ENCODE data around the gene ZNF138.
"Not testable (repeated sequence)": the region's sequence is repeated elsewhere in the genome, so short reads cannot be mapped to it uniquely, and the experiment has no call there.

The ZNF138 gene

DNA sequence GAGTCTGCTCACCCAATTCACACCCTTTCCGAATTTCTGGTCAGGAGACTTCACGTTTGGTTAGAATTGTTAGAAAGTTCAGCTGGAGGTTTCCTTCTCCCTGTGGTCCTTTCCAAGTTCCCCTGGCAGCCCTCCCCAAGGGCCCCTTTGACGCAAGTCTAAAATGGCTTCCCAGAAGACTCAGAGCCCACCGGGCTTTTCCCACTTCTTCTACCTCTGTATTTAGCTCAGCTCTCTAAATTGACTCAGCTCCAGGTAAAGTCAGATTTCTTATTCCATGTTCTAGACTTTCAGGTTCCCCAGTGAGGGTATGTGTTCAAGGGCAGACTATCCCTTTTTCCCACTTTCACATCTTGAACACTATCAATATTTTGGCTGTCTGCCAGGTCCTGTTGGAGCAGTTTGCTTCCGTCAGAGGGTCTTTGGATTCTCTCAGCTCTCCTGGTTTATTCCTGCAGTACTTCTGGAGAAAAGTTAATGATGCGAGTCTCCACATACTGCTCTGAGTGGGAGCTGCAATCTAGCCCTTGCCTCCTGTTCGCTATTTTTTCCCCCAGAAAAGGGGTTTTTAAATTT, 55.8 kb downstream of the ZNF138 start:
- Histone ChIP-seq H3K36me3 (ENCODE audit: insufficient read depth, low read length) (no peaks in the 10 kb centered on the region), H3K9ac (ENCODE audit: insufficient read length) (no peak overlapping the region), H3K27ac (no peak overlapping the region), H3K4me3 (no peak overlapping the region), H3K9me3 (ENCODE audit: low read depth, low read length) (no peaks in the 10 kb centered on the region)
- no peak for TF ChIP-seq POLR2AphosphoS5 (IDR thresholded peaks at IDR 0.05; ENCODE audit: borderline replicate concordance, low read depth, low read length)
- TF ChIP-seq FOXP2 (optimal IDR thresholded peaks at IDR 0.05; ENCODE audit: control extremely low read depth, extremely low read length, insufficient read depth): no peak
- TF ChIP-seq EZH2 (IDR thresholded peaks at IDR 0.05): no peak
- DNase-seq (ENCODE audit: low read depth, low spot score): no peak

DNA sequence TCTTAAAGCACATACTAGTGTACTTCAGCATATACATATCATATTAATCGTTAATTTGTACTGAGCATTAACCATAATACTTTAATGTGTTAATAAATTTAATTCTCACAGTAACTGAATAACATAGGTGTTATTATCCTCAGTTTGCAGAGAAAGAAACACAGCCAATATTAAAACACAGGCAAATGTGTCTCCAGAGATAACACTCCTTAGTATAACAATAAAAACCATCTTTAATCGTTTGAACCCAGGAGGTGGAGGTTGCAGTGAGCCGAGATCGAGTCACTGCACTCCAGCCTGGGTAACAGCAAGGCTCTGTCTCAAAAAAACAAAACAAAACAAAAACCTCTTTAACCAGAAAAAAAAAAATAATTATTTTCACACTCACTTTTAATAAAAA, 59.5 kb downstream of the ZNF138 start:
- Histone ChIP-seq H3K4me3 (no peak overlapping the region), H3K9me3 (ENCODE audit: low read depth, low read length) (no peaks in the 10 kb centered on the region), H3K9ac (ENCODE audit: insufficient read length) (no peak overlapping the region), H3K36me3 (ENCODE audit: insufficient read depth, low read length) (no peaks in the 10 kb centered on the region), H3K27ac (no peak overlapping the region)
- TF ChIP-seq EZH2 (IDR thresholded peaks at IDR 0.05): no peak
- TF ChIP-seq FOXP2 (optimal IDR thresholded peaks at IDR 0.05; ENCODE audit: control extremely low read depth, extremely low read length, insufficient read depth): no peak
- no peak for TF ChIP-seq POLR2AphosphoS5 (IDR thresholded peaks at IDR 0.05; ENCODE audit: borderline replicate concordance, low read depth, low read length)
- DNase-seq (ENCODE audit: low read depth, low spot score): no peak

DNA sequence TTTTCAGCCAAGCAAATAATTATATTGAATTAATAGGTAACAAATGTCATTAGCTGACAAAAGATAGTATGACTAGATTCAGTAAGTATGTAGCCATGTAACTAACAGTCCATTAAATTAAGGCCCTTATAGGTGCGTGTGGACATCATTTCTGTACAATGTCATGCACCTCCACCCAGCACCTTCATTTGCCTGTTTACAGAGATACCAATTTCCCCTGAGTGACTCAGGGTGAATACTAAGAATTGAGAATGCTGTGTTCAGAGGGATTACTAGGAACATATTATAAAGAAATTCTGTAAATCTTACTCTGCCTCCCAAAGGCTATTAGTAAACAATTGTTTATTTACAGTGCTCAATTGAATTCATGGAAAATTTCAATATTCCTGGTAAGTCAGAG, 60.7 kb downstream of the ZNF138 start:
- H3K9ac ChIP-seq (ENCODE audit: insufficient read length): no peak overlapping the region

DNA sequence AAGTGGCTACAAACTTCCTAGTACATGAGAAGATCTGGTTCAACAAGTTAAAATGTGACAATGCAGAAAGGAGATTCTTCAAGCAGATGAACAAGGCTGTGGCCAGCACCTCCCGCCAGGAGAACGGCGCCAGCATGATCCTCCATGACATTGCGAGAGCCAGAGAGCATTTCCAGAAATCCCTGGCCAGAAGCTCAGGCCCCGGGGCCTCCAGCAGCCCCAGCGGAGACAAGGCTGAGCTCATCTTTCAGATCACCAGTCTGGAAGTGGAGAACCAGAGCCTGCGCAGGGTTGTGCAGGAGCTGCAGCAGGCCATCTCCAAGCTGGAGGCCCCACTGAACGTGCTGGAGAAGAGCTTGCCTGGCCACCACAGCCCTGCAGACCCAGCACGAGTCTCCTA, 68.8 kb downstream of the ZNF138 start:
- TF ChIP-seq EZH2 (IDR thresholded peaks at IDR 0.05) (no peak), FOXP2 (optimal IDR thresholded peaks at IDR 0.05; ENCODE audit: control extremely low read depth, extremely low read length, insufficient read depth) (no peak), POLR2AphosphoS5 (IDR thresholded peaks at IDR 0.05; ENCODE audit: borderline replicate concordance, low read depth, low read length) (no peak)

More for the DNA sequence above, 60.7 kb downstream of the ZNF138 start:
- Histone ChIP-seq H3K27ac (no peak overlapping the region), H3K36me3 (ENCODE audit: insufficient read depth, low read length) (no peaks in the 10 kb centered on the region), H3K9me3 (ENCODE audit: low read depth, low read length) (no peaks in the 10 kb centered on the region), H3K4me3 (no peak overlapping the region)
- no peak for DNase-seq (ENCODE audit: low read depth, low spot score)
- no peak for TF ChIP-seq EZH2 (IDR thresholded peaks at IDR 0.05)
- no peak for TF ChIP-seq POLR2AphosphoS5 (IDR thresholded peaks at IDR 0.05; ENCODE audit: borderline replicate concordance, low read depth, low read length)
- TF ChIP-seq FOXP2 (optimal IDR thresholded peaks at IDR 0.05; ENCODE audit: control extremely low read depth, extremely low read length, insufficient read depth): no peak

DNA sequence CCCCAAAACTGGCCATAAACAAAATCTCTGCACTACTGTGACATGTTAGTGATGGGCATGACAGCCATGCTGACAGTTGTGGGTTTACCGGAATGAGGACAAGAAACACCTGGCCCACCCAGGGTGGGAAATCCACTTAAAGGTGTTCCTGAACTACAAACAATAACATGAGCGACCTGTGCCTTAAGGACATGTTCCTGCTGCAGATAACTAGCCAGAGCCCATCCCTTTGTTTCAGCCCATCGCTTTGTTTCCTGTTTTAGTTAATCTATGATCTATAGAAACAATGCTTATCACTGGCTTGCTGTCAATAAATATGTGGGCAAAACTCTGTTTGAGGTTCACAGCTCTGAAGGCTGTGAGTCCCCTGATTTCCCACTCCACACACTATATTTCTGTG, 69.3 kb downstream of the ZNF138 start:
- not testable (repeated sequence) for H3K9me3 ChIP-seq (ENCODE audit: low read depth, low read length); H3K27ac ChIP-seq; DNase-seq (ENCODE audit: low read depth, low spot score); H3K9ac ChIP-seq (ENCODE audit: insufficient read length); H3K36me3 ChIP-seq (ENCODE audit: insufficient read depth, low read length); H3K4me3 ChIP-seq

More for the DNA sequence above, 68.8 kb downstream of the ZNF138 start:
- no peak for DNase-seq (ENCODE audit: low read depth, low spot score)
- H3K9me3 ChIP-seq (ENCODE audit: low read depth, low read length): no peaks in the 10 kb centered on the region
- no peaks in the 10 kb centered on the region for H3K36me3 ChIP-seq (ENCODE audit: insufficient read depth, low read length)
- no peak overlapping the region for H3K27ac ChIP-seq
- no peak overlapping the region for H3K9ac ChIP-seq (ENCODE audit: insufficient read length)
- no peak overlapping the region for H3K4me3 ChIP-seq

DNA sequence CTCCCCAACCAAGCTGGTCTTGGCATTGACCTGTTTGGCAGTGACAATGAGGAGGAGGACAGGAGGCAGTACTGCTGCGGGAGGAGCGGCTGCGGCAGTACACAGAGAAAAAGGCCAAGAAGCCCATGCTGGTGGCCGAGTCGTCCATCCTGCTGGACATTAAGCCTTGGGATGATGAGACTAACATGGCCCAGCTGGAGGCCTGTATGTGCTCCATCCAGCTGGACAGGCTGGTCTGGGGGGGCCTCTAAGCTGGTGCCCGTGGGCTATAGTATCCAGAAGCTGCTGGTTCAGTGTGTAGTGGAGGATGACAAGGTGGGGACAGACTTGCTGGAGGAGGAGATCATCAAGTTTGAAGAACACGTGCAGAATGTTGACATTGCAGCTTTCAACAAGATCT, 69.7 kb downstream of the ZNF138 start:
- H3K4me3 ChIP-seq: no peak overlapping the region
- no peak overlapping the region for H3K27ac ChIP-seq
- no peak for DNase-seq (ENCODE audit: low read depth, low spot score)
- H3K9ac ChIP-seq (ENCODE audit: insufficient read length): no peak overlapping the region
- no peak for TF ChIP-seq FOXP2 (optimal IDR thresholded peaks at IDR 0.05; ENCODE audit: control extremely low read depth, extremely low read length, insufficient read depth)
- TF ChIP-seq EZH2 (IDR thresholded peaks at IDR 0.05): no peak
- no peak for TF ChIP-seq POLR2AphosphoS5 (IDR thresholded peaks at IDR 0.05; ENCODE audit: borderline replicate concordance, low read depth, low read length)
- H3K36me3 ChIP-seq (ENCODE audit: insufficient read depth, low read length): no peaks in the 10 kb centered on the region
- no peaks in the 10 kb centered on the region for H3K9me3 ChIP-seq (ENCODE audit: low read depth, low read length)

DNA sequence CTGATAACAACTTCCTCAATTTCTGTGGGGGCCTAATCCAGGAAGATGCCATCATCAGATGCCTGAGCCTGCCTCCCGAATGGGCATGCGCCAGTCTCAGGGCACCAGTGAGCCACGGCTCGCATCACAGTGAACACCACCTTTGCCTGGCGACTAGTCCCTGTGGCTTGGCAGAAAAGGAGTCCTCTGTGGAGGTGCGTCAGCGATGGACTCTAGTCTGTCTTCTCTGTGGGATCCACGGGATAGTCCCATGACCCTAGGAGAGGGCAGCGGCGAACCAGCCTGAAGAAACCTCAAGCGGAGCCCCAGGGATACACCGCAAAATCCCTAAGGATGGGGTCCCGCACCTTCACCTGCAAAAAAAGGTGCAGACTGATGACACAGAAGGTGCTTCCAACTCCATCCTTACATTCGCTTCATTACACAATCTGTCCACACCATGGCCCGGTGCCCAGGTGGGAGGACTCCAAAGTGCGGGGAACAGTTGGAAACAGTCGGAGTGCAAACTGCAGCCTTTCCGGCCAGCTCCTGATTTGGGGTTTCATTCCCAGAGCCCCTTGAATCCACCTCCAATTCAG, 73.7 kb downstream of the ZNF138 start:
- H3K4me3 ChIP-seq: no peak overlapping the region
- no peak overlapping the region for H3K9ac ChIP-seq (ENCODE audit: insufficient read length)
- no peaks in the 10 kb centered on the region for H3K36me3 ChIP-seq (ENCODE audit: insufficient read depth, low read length)
- no peak for TF ChIP-seq POLR2AphosphoS5 (IDR thresholded peaks at IDR 0.05; ENCODE audit: borderline replicate concordance, low read depth, low read length)
- TF ChIP-seq FOXP2 (optimal IDR thresholded peaks at IDR 0.05; ENCODE audit: control extremely low read depth, extremely low read length, insufficient read depth): no peak
- TF ChIP-seq EZH2 (IDR thresholded peaks at IDR 0.05): no peak
- H3K9me3 ChIP-seq (ENCODE audit: low read depth, low read length): no peaks in the 10 kb centered on the region
- no peak overlapping the region for H3K27ac ChIP-seq
- DNase-seq (ENCODE audit: low read depth, low spot score): no peak

DNA sequence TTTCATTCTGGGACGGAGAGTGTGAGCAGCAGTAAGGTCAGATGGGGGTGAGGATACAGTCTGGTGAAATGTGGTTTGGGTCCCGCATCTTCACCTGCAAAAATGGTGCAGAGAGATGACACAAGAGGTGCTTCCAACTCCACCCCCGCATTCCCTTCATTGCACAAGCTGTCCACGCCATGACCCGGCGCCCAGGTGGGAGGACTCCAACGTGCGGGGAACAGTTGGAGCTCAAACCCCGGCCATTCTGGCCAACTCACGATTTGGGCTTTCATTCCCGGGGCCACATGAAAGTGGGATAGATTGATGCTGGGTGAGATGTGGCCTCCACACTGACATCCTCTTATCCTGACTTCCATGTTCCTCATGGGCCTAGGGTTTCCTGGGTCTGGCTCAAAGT, 74.3 kb downstream of the ZNF138 start:
- TF ChIP-seq POLR2AphosphoS5 (IDR thresholded peaks at IDR 0.05; ENCODE audit: borderline replicate concordance, low read depth, low read length): no peak
- TF ChIP-seq EZH2 (IDR thresholded peaks at IDR 0.05): no peak
- TF ChIP-seq FOXP2 (optimal IDR thresholded peaks at IDR 0.05; ENCODE audit: control extremely low read depth, extremely low read length, insufficient read depth): no peak
- no peak for DNase-seq (ENCODE audit: low read depth, low spot score)
- no peaks in the 10 kb centered on the region for H3K36me3 ChIP-seq (ENCODE audit: insufficient read depth, low read length)
- no peak overlapping the region for H3K4me3 ChIP-seq
- H3K27ac ChIP-seq: no peak overlapping the region
- H3K9ac ChIP-seq (ENCODE audit: insufficient read length): no peak overlapping the region
- H3K9me3 ChIP-seq (ENCODE audit: low read depth, low read length): no peaks in the 10 kb centered on the region

DNA sequence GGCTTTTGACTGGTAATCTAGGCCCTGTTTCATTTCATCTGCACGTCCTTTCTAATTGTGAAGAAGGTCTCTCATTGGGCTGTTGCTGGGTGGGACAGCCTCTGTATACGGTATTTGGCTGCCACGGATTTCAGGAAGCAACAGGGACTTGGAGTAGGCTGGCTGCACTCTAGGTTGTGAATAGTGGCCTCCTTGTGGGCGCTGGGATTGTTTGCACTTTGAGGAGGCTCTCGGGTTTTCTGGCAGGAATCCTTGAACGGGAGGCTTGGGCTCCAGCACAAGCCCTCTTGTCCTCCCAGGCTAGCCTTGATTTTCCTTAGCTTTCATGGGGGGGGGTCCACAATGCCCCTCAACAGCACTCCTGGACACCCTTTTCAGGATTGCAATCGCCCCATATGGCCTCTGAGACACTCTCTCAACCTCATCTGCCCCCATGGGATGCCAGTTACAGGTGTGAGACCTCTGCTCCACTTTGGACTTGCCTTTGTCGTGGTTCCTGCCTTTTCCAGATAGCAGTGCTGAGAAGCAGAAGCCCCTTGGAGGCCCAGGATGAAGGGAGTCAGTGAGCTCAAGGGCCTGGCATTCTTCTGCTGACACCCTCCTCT, 75.0 kb downstream of the ZNF138 start:
- TF ChIP-seq POLR2AphosphoS5 (IDR thresholded peaks at IDR 0.05; ENCODE audit: borderline replicate concordance, low read depth, low read length): no peak
- TF ChIP-seq FOXP2 (optimal IDR thresholded peaks at IDR 0.05; ENCODE audit: control extremely low read depth, extremely low read length, insufficient read depth): no peak
- TF ChIP-seq EZH2 (IDR thresholded peaks at IDR 0.05): no peak
- Histone ChIP-seq H3K27ac (no peak overlapping the region), H3K4me3 (no peak overlapping the region), H3K9me3 (ENCODE audit: low read depth, low read length) (no peaks in the 10 kb centered on the region), H3K36me3 (ENCODE audit: insufficient read depth, low read length) (no peaks in the 10 kb centered on the region), H3K9ac (ENCODE audit: insufficient read length) (no peak overlapping the region)
- no peak for DNase-seq (ENCODE audit: low read depth, low spot score)
